ENCODE results near the gene TMOD3.

DNA sequence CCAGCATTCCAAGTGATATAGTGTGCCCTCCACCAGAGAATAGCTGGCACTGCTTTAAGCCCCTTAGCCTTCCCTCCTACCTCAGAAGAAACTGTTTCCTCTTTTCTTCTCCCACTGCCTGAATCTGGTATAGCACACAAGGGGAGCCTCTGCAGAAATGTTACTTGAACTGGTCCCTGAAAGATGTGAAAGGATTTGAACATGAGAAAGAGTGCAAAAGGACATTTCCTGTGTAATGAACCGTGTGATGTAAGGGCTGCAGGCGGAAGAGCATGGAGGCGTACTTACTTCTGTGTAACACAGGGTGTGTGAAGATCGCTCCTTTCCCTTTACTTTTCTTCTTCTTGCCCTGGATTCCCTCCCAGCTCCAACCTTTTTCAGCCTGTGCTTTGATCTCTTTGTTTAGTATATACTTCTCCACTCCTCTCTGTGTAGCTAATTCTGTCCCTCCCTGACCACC lies 8.4 kb downstream of the TMOD3 start:
- TF ChIP-seq, protein P1, sequence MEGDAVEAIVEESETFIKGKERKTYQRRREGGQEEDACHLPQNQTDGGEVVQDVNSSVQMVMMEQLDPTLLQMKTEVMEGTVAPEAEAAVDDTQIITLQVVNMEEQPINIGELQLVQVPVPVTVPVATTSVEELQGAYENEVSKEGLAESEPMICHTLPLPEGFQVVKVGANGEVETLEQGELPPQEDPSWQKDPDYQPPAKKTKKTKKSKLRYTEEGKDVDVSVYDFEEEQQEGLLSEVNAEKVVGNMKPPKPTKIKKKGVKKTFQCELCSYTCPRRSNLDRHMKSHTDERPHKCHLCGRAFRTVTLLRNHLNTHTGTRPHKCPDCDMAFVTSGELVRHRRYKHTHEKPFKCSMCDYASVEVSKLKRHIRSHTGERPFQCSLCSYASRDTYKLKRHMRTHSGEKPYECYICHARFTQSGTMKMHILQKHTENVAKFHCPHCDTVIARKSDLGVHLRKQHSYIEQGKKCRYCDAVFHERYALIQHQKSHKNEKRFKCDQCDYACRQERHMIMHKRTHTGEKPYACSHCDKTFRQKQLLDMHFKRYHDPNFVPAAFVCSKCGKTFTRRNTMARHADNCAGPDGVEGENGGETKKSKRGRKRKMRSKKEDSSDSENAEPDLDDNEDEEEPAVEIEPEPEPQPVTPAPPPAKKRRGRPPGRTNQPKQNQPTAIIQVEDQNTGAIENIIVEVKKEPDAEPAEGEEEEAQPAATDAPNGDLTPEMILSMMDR (conservative IDR thresholded peaks at IDR 0.05): no peak
- no peak for TF ChIP-seq ZFX (IDR thresholded peaks at IDR 0.05)
